ENCODE data around the gene BCOR. TPM values are rescaled to one million over a fixed set of nuclear protein-coding genes. Genes with fewer than 3 reads are reported as not detected.
A peak's percentile ranks its signal among the peaks of the same experiment; 100 is the strongest.

The BCOR gene
- total RNA-seq, 1 experiment from 2014 or later: 35.1 TPM

GRCh38 chrX:40106676-40107290, 9.0 kb upstream of the BCOR start:
- POLR2A ChIA-PET: no interaction called here
- no peaks in the 10 kb centered on the region for H3K36me3 ChIP-seq (ENCODE audit: control insufficient read depth in 1 of 2, insufficient read depth in 2 of 2, low read length in 2 of 2)
- H3K9me2 ChIP-seq (ENCODE audit: insufficient read depth): no peaks in the 10 kb centered on the region
- ATAC-seq (no peak), DNase-seq (ENCODE audit: low read depth, low spot score) (no peak)
- RAD21 ChIA-PET (ENCODE audit: low non-redundant PET in 1 of 2, low total read pairs in 2 of 2, uncharacterized antibody in 2 of 2, unreplicated experiment in 2 of 2): no interaction called here
- intact Hi-C loops (cut with micrococcal nuclease): loop anchor here (5.0 kb wide), 1 partner anchor 51 kb away; no protein-coding TSS in a partner anchor
- H3K27ac ChIP-seq (ENCODE audit: low read depth, low read length): peak overlapping the region; percentile 99
- H3K9me3 ChIP-seq (ENCODE audit: control insufficient read depth in 1 of 2, insufficient read depth in 1 of 2, low read depth in 1 of 2, low read length in 2 of 2): no peaks in the 10 kb centered on the region
- peak overlapping the region; percentile 83 for H3K4me2 ChIP-seq (ENCODE audit: low read length)
- TF ChIP-seq EZH2 (IDR thresholded peaks at IDR 0.05) (no peak), SRF (IDR thresholded peaks at IDR 0.05; ENCODE audit: low read depth) (no peak), ZFX (IDR thresholded peaks at IDR 0.05) (no peak), CTCF (IDR thresholded peaks at IDR 0.05 in 2 of 3, conservative IDR thresholded peaks at IDR 0.05 in 1 of 3; ENCODE audit: borderline replicate concordance in 1 of 3, insufficient read depth in 1 of 3, low read depth in 2 of 3, low read length in 2 of 3) (no peak)
- CTCF ChIA-PET: no interaction called here
- H3K4me3 ChIP-seq (replicated peaks in 1 of 2; ENCODE audit: low read depth in 1 of 2, low read length in 2 of 2): peak overlapping the region; percentile 36 to 62
- TSS peak; percentile 80 for BruUV-seq (replicated peaks)
- H3K9ac ChIP-seq (ENCODE audit: low read length): peak overlapping the region; percentile 82
- H4K20me1 ChIP-seq (ENCODE audit: insufficient read depth): no peaks in the 10 kb centered on the region
- no peaks in the 10 kb centered on the region for H3K27me3 ChIP-seq (ENCODE audit: insufficient read depth, low read length)
- peaks cover 39% of the 10 kb centered on the region for H3K79me2 ChIP-seq (ENCODE audit: insufficient read depth, low read length)
- H3K4me1 ChIP-seq (ENCODE audit: control insufficient read depth in 1 of 2, insufficient read depth in 2 of 2, low read length in 2 of 2): peaks cover 31 to 56% of the 10 kb centered on the region in 2 experiments
- no peak overlapping the region for H2AFZ ChIP-seq (ENCODE audit: low read depth, low read length, poor library complexity, severe bottlenecking)

GRCh38 chrX:40105835-40106675, 8.3 kb upstream of the BCOR start:
- Histone ChIP-seq H3K9ac (ENCODE audit: low read length) (peak overlapping the region; percentile 82), H3K4me2 (ENCODE audit: low read length) (peak overlapping the region; percentile 83), H3K36me3 (ENCODE audit: control insufficient read depth in 1 of 2, insufficient read depth in 2 of 2, low read length in 2 of 2) (no peaks in the 10 kb centered on the region), H3K79me2 (ENCODE audit: insufficient read depth, low read length) (peaks cover 45% of the 10 kb centered on the region), H3K9me3 (ENCODE audit: control insufficient read depth in 1 of 2, insufficient read depth in 1 of 2, low read depth in 1 of 2, low read length in 2 of 2) (no peaks in the 10 kb centered on the region), H3K27ac (ENCODE audit: low read depth, low read length) (peak overlapping the region; percentile 99), H3K4me3 (replicated peaks in 1 of 2; ENCODE audit: low read depth in 1 of 2, low read length in 2 of 2) (peak overlapping the region; percentile 54 to 62), H2AFZ (ENCODE audit: low read depth, low read length, poor library complexity, severe bottlenecking) (no peak overlapping the region), H3K9me2 (ENCODE audit: insufficient read depth) (no peaks in the 10 kb centered on the region), H3K4me1 (ENCODE audit: control insufficient read depth in 1 of 2, insufficient read depth in 2 of 2, low read length in 2 of 2) (peaks cover 31 to 56% of the 10 kb centered on the region in 2 experiments), H3K27me3 (ENCODE audit: insufficient read depth, low read length) (no peaks in the 10 kb centered on the region), H4K20me1 (ENCODE audit: insufficient read depth) (no peaks in the 10 kb centered on the region)
- ATAC-seq (peak; percentile 19), DNase-seq (ENCODE audit: low read depth, low spot score) (no peak)
- no TSS peak for BruUV-seq (replicated peaks)
- ChIA-PET RAD21 (ENCODE audit: low non-redundant PET in 1 of 2, low total read pairs in 2 of 2, uncharacterized antibody in 2 of 2, unreplicated experiment in 2 of 2) (interaction anchor here in 1 of 2 experiments (1.1 kb wide), 1 partner anchor 13 kb away, joined by 3 read pairs; no protein-coding TSS in a partner anchor), CTCF (no interaction called here), POLR2A (interaction anchor here (1.0 kb wide), 1 partner anchor 10 kb away, joined by 3 read pairs; no protein-coding TSS in a partner anchor)
- intact Hi-C loops (cut with micrococcal nuclease): loop anchor here (5.0 kb wide), 1 partner anchor 51 kb away; no protein-coding TSS in a partner anchor
- no peak for TF ChIP-seq ZBTB33 (IDR thresholded peaks at IDR 0.05; ENCODE audit: extremely low read depth, insufficient replicate concordance, low read length)
- no peak for TF ChIP-seq EZH2 (IDR thresholded peaks at IDR 0.05)
- peak; percentile 19 for TF ChIP-seq POLR2A (IDR thresholded peaks at IDR 0.05; ENCODE audit: borderline replicate concordance, extremely low read depth, insufficient read depth, insufficient read length)
- no peak for TF ChIP-seq JUND (IDR thresholded peaks at IDR 0.05)
- peak; percentile 21 for TF ChIP-seq POLR2AphosphoS5 (IDR thresholded peaks at IDR 0.05; ENCODE audit: low read depth, low read length)
- TF ChIP-seq RAD21 (IDR thresholded peaks at IDR 0.05; ENCODE audit: low read depth): no peak
- TF ChIP-seq CTCF (IDR thresholded peaks at IDR 0.05 in 2 of 3, conservative IDR thresholded peaks at IDR 0.05 in 1 of 3; ENCODE audit: borderline replicate concordance in 1 of 3, insufficient read depth in 1 of 3, low read depth in 2 of 3, low read length in 2 of 3): no peak
- no peak for TF ChIP-seq ZNF274 (IDR thresholded peaks at IDR 0.05; ENCODE audit: low read depth, low read length)
